HG03280 (cell line): ENCODE results near the gene SLC12A7.
"Not testable (repeated sequence)": the region's sequence is repeated elsewhere in the genome, so short reads cannot be mapped to it uniquely, and the experiment has no call there.

Source experiments
- ATAC-seq: cut with Tn5 transposase; IDR thresholded peaks from one replicate; pipeline ENCODE4 v1.9.1; 2021; ENCODE audit warnings: mild to moderate bottlenecking, moderate library complexity; ENCODE audit not compliant: unreplicated experiment

SLC12A7 gene

GRCh38 chr5:1127959-1128785 lies 16.3 kb upstream of the SLC12A7 start:
- ATAC-seq: no peak

GRCh38 chr5:1125695-1126094 lies 13.8 kb upstream of the SLC12A7 start:
- ATAC-seq: not testable (repeated sequence)

GRCh38 chr5:1125030-1125357 lies 13.1 kb upstream of the SLC12A7 start:
- ATAC-seq: no peak

GRCh38 chr5:1124205-1125029 lies 12.6 kb upstream of the SLC12A7 start:
- ATAC-seq: no peak

- ATAC-seq: no peak
Measured at GRCh38 chr5:1123418-1124147, 11.7 kb upstream of the SLC12A7 start.

GRCh38 chr5:1122511-1123294 lies 10.8 kb upstream of the SLC12A7 start:
- no peak for ATAC-seq

GRCh38 chr5:1121891-1122290 lies 10.0 kb upstream of the SLC12A7 start:
- no peak for ATAC-seq

- no peak for ATAC-seq
Measured at GRCh38 chr5:1121044-1121443, 9.2 kb upstream of the SLC12A7 start.

- no peak for ATAC-seq
Measured at GRCh38 chr5:1120236-1120999, 8.6 kb upstream of the SLC12A7 start.

GRCh38 chr5:1119312-1119831 lies 7.5 kb upstream of the SLC12A7 start:
- no peak for ATAC-seq

GRCh38 chr5:1118738-1119137 lies 6.9 kb upstream of the SLC12A7 start:
- no peak for ATAC-seq

GRCh38 chr5:1118231-1118698 lies 6.4 kb upstream of the SLC12A7 start:
- ATAC-seq: no peak

- ATAC-seq: no peak
Measured at GRCh38 chr5:1116977-1117376, 5.1 kb upstream of the SLC12A7 start.

GRCh38 chr5:1116109-1116740 lies 4.4 kb upstream of the SLC12A7 start:
- no peak for ATAC-seq

GRCh38 chr5:1115123-1115815 lies 3.4 kb upstream of the SLC12A7 start:
- ATAC-seq: no peak

GRCh38 chr5:1113805-1114586 lies 2.1 kb upstream of the SLC12A7 start:
- no peak for ATAC-seq

GRCh38 chr5:1113332-1113690 lies 1.4 kb upstream of the SLC12A7 start:
- no peak for ATAC-seq
